GM18526 (cell line): ENCODE measurements around the gene PRKD3.

Experiments used
- POLR2A ChIP-seq: IDR thresholded peaks from 3 replicates; pipeline ENCODE4 v1.6.1; 2011; ENCODE audit not compliant: insufficient read length; ENCODE audit errors: extremely low read depth

The PRKD3 gene

GRCh38 chr2:37324786-37325624, at the start of gene PRKD3:
TSS of gene PRKD3 (minus strand) at chr2:37324833. CDS start at chr2:37316524, 8,309 bp downstream.
- no peak for TF ChIP-seq POLR2A

- TF ChIP-seq POLR2A, result no peak
Observed at GRCh38 chr2:37372000-37372399, 47.4 kb upstream of the PRKD3 start.

- TF ChIP-seq POLR2A, result no peak
Observed at GRCh38 chr2:37370666-37371065, 46.0 kb upstream of the PRKD3 start.

GRCh38 chr2:37367984-37368383, 43.4 kb upstream of the PRKD3 start:
- TF ChIP-seq POLR2A, result no peak

- no peak for TF ChIP-seq POLR2A
Observed at GRCh38 chr2:37367310-37367709, 42.7 kb upstream of the PRKD3 start.

GRCh38 chr2:37366773-37367172, 42.1 kb upstream of the PRKD3 start:
- no peak for TF ChIP-seq POLR2A

- no peak for TF ChIP-seq POLR2A
Observed at GRCh38 chr2:37365669-37366068, 41.0 kb upstream of the PRKD3 start.

GRCh38 chr2:37364351-37364750, 39.7 kb upstream of the PRKD3 start:
- no peak for TF ChIP-seq POLR2A

- TF ChIP-seq POLR2A, result no peak
Observed at GRCh38 chr2:37361994-37362698, 37.5 kb upstream of the PRKD3 start.

- TF ChIP-seq POLR2A, result no peak
Observed at GRCh38 chr2:37361216-37361815, 36.7 kb upstream of the PRKD3 start.

- TF ChIP-seq POLR2A, result no peak
Observed at GRCh38 chr2:37358466-37358865, 33.8 kb upstream of the PRKD3 start.

GRCh38 chr2:37357530-37357929, 32.9 kb upstream of the PRKD3 start:
- TF ChIP-seq POLR2A, result no peak

GRCh38 chr2:37357069-37357468, 32.4 kb upstream of the PRKD3 start:
- TF ChIP-seq POLR2A, result no peak

GRCh38 chr2:37356299-37356698, 31.7 kb upstream of the PRKD3 start:
- no peak for TF ChIP-seq POLR2A

GRCh38 chr2:37355735-37356134, 31.1 kb upstream of the PRKD3 start:
- TF ChIP-seq POLR2A, result no peak

- no peak for TF ChIP-seq POLR2A
Observed at GRCh38 chr2:37354531-37354930, 29.9 kb upstream of the PRKD3 start.

GRCh38 chr2:37350034-37350433, 25.4 kb upstream of the PRKD3 start:
- no peak for TF ChIP-seq POLR2A
